HG03432 (cell line): ENCODE measurements around the gene VAV2.
"Not testable (repeated sequence)": the region's sequence is repeated elsewhere in the genome, so short reads cannot be mapped to it uniquely, and the experiment has no call there.

Experiments used
- ATAC-seq: cut with Tn5 transposase; IDR thresholded peaks from one replicate; pipeline ENCODE4 v1.9.1; 2021; ENCODE audit warnings: mild to moderate bottlenecking, moderate library complexity; ENCODE audit not compliant: unreplicated experiment

Gene VAV2

GRCh38 chr9:133939171-133939785 is 52.8 kb downstream of the VAV2 start:
- ATAC-seq: no peak

- no peak for ATAC-seq
Measured at GRCh38 chr9:133938753-133939152, 53.4 kb downstream of the VAV2 start.

DNA sequence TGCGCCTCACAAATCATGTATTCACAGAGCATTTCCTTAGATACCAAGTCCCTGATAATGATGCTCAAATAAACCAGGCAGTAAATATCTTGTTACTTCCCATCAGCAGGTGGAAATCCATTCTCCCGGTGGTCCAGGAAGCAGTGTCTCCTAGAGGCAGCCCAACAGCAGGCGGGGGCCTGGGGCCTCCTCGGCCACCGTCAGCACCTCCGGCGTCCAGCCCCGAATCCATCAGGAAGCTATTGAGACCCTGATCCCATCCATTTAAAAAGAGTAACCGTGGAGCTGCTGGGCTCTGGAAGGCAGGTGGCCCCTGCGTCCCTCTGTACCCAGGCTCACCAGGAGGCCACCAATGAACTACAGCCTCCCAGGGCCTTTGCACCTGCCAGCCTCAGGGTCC is 54.0 kb downstream of the VAV2 start:
- ATAC-seq: no peak

GRCh38 chr9:133937120-133937519 is 55.0 kb downstream of the VAV2 start:
- ATAC-seq: no peak

GRCh38 chr9:133935328-133936005 is 56.7 kb downstream of the VAV2 start:
- ATAC-seq: no peak

GRCh38 chr9:133934482-133935232 is 57.5 kb downstream of the VAV2 start:
- no peak for ATAC-seq

DNA sequence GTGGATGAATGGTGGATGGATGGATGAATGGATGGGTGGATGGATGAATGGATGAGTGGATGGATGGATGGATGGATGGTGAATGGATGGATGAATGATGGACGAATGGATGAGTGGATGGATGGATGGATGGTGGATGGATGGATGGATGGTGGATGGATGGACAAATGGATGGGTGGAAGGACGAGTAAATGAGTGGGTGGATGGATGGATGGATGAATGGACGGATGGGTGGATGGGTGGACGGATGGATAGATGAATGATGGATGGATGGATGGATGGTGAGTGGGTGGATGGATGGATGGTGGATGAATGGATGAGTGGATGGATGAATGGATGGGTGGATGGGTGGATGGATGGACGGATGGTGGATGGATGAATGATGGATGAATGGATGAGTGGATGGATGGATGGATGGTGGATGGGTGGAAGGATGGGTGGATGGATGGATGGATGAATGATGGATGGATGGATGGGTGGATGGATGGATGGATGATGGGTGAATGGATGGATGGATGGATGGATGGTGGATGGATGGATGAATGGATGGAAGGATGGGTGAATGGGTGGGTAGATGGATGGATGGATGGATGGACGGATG is 58.6 kb downstream of the VAV2 start:
- no peak for ATAC-seq

- ATAC-seq: no peak
Measured at GRCh38 chr9:133932633-133933032, 59.5 kb downstream of the VAV2 start.

DNA sequence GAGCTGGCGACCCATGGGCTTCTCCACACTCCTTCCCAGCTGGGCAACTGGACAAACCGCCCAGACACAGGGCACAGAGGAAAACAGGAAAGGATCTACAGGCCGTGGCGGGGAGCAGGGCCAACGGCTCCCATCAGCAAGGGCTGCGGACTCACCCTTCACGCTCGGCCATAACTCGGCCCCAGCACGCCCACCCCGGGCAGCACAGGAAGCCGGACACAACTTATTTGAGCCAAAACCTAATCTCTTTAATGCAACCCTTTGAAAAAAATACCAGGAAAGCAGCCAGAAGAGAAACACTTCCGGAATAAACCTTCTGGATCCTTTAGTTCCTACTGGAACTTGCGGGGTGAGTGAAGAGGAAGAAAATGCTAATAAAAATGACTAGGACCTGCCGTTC is 59.9 kb downstream of the VAV2 start:
- no peak for ATAC-seq

DNA sequence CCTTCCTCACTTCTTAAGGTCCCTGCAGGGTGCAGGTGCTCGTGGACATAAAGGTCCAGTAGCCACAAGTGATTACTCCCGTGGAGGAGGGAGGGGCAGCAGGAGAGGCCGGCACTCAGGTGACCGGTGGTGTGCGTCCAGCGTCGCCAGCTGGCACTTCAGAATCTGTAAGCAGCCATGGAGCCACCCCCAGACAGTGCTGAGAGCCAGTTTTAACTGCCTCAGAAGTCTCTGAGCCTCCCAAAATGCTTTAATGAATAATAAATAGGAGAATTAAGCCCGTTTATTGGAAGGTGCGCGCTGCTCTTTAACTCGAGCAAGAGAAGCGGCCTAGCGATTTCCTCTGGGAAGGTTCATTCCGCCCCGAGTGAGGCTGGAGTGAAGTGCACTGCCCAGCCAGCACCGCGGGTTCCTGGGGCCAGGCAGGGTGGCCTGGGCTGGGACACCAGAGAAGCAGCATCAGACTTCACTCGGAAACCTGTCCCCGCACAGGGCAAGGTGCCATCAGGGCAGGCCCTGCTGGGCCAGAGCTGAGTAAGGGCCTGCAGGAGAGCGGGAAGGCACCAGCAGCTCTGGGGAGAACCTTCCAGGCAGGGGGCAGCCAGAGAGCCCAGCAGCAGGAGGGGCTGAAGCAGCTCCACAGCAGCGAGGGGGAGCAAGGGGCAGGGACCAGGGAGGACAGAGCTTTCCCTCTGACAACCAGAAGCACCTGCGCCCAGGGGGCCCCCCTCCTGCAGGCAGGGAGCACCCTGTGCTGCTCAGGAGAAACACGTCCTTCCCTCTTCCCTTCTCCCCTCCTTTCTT is 61.2 kb downstream of the VAV2 start:
- no peak for ATAC-seq

DNA sequence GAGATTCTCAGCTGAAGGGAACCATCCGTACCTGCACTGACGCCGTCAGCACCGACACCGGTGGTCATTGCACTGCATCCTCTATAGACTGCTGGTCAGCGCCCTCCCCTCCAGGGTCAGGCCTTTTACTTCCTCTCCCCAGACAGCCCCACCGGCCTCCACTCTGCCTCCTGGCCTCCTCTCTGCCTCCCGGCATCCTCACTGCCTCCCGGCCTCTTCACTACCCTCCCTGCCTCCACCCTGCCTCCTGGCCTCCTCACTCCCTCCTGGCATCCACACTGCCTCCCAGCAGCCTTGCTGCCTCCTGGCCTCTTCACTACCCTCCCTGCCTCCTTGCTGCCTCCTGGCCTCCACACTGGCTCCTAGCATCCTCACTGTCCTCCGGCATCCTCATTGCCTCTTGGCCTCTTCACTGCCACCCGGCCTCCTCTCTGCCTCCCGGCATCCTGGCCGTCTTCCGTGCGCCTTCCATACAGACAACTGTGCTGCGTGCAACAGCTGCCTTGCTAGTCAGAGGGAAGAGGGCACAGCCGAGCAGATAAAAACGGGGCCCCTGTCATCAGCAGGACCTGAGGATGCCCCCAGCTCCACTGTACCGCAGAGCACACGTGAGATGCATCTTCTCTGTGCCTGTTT is 62.0 kb downstream of the VAV2 start:
- no peak for ATAC-seq

DNA sequence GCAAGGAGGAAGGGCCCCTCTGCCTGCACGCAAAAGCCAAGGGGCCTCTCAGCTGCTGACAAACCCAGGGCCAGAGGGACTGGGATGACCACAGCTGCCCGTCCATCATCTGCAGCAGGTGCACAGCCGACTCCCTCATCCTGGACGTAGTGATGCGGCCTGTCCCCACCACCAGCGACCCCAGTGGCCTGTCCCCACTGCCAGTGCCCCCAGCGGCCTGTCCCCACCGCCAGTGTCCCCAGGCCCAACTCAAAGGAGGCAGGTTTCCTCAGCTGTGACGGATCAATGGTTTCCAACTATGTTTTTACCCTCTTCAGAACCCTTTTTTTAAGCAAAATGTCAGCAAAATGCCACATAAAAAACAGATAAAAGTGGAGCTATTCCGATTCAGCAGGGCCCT is 62.5 kb downstream of the VAV2 start:
- ATAC-seq: no peak

GRCh38 chr9:133928248-133928764 is 63.8 kb downstream of the VAV2 start:
- no peak for ATAC-seq

DNA sequence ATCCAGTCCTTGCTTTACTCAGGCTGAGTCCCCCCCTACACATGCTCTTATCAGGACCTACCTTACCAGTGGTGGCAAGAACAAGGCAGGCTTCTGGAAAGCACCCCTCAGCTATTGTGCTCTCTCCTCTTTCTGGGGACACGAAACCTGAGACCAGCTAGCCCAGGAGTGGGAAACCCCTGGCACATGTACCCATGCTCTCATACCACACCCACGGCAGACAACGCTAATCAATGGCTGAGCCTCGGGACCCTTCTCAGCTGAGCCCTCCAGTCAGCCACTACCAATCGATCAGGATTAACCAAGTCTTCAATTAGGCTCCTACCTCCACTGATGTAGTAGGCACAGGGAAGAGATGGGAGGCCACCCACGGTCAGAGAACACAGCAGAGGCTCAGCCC is 65.1 kb downstream of the VAV2 start:
- no peak for ATAC-seq

- no peak for ATAC-seq
Measured at GRCh38 chr9:133926165-133926856, 65.8 kb downstream of the VAV2 start.

GRCh38 chr9:133924453-133924852 is 67.7 kb downstream of the VAV2 start:
- ATAC-seq: no peak

GRCh38 chr9:133923608-133924007 is 68.5 kb downstream of the VAV2 start:
- ATAC-seq: not testable (repeated sequence)

- ATAC-seq: no peak
Measured at GRCh38 chr9:133921866-133922265, 70.3 kb downstream of the VAV2 start.

- ATAC-seq: no peak
Measured at GRCh38 chr9:133920471-133920870, 71.7 kb downstream of the VAV2 start.
